ENCODE results near the gene MT1G.
"Not testable (repeated sequence)": the region's sequence is repeated elsewhere in the genome, so short reads cannot be mapped to it uniquely, and the experiment has no call there.

MT1G gene

GRCh38 chr16:56667581-56668571, at the start of gene MT1G:
TSS of gene MT1G (minus strand) at chr16:56668065. CDS start at chr16:56667993, 72 bp downstream.
- DNase-seq (ENCODE audit: low read depth in 2 of 2), result no peak

- DNase-seq (ENCODE audit: low read depth in 2 of 2), result not testable (repeated sequence)
Measured at GRCh38 chr16:56717532-56717931, 49.7 kb upstream of the MT1G start.

GRCh38 chr16:56716761-56717160, 48.9 kb upstream of the MT1G start:
- DNase-seq (ENCODE audit: low read depth in 2 of 2), result no peak

GRCh38 chr16:56715126-56715525, 47.3 kb upstream of the MT1G start:
- no peak for DNase-seq (ENCODE audit: low read depth in 2 of 2)

GRCh38 chr16:56713794-56714193, 45.9 kb upstream of the MT1G start:
- DNase-seq (ENCODE audit: low read depth in 2 of 2), result no peak

- no peak for DNase-seq (ENCODE audit: low read depth in 2 of 2)
Measured at GRCh38 chr16:56711862-56712261, 44.0 kb upstream of the MT1G start.

- DNase-seq (ENCODE audit: low read depth in 2 of 2), result no peak
Measured at GRCh38 chr16:56710181-56710737, 42.4 kb upstream of the MT1G start.

- DNase-seq (ENCODE audit: low read depth in 2 of 2), result no peak
Measured at GRCh38 chr16:56709443-56710040, 41.7 kb upstream of the MT1G start.

- no peak for DNase-seq (ENCODE audit: low read depth in 2 of 2)
Measured at GRCh38 chr16:56708525-56709442, 40.9 kb upstream of the MT1G start.

- DNase-seq (ENCODE audit: low read depth in 2 of 2), result no peak
Measured at GRCh38 chr16:56702836-56703235, 35.0 kb upstream of the MT1G start.

GRCh38 chr16:56701534-56701933, 33.7 kb upstream of the MT1G start:
- no peak for DNase-seq (ENCODE audit: low read depth in 2 of 2)

- no peak for DNase-seq (ENCODE audit: low read depth in 2 of 2)
Measured at GRCh38 chr16:56700631-56701030, 32.8 kb upstream of the MT1G start.

- DNase-seq (ENCODE audit: low read depth in 2 of 2), result no peak
Measured at GRCh38 chr16:56700195-56700594, 32.3 kb upstream of the MT1G start.

GRCh38 chr16:56697456-56698155, 29.7 kb upstream of the MT1G start:
- no peak for DNase-seq (ENCODE audit: low read depth in 2 of 2)

GRCh38 chr16:56695246-56695645, 27.4 kb upstream of the MT1G start:
- DNase-seq (ENCODE audit: low read depth in 2 of 2), result no peak

GRCh38 chr16:56691885-56692284, 24.0 kb upstream of the MT1G start:
- no peak for DNase-seq (ENCODE audit: low read depth in 2 of 2)

GRCh38 chr16:56690420-56691122, 22.7 kb upstream of the MT1G start:
- DNase-seq (ENCODE audit: low read depth in 2 of 2), result no peak

- no peak for DNase-seq (ENCODE audit: low read depth in 2 of 2)
Measured at GRCh38 chr16:56689171-56689570, 21.3 kb upstream of the MT1G start.

GRCh38 chr16:56688762-56689161, 20.9 kb upstream of the MT1G start:
- DNase-seq (ENCODE audit: low read depth in 2 of 2), result no peak

GRCh38 chr16:56686758-56687157, 18.9 kb upstream of the MT1G start:
- no peak for DNase-seq (ENCODE audit: low read depth in 2 of 2)

Measured in stimulated activated CD8-positive, alpha-beta memory T cell treated with anti-CD3 and anti-CD28 coated beads, Interleukin-15, amount 100 ng/mL, for 4 hours (primary cell).